Karpas-422 (cell line): ENCODE results near the gene DNAJB7. TPM values are rescaled to one million over a fixed set of nuclear protein-coding genes. Genes with fewer than 3 reads are reported as not detected.

Experiments used
- DNase-seq: peaks from one replicate; pipeline ENCODE4 v3.0.0-alpha.2; 2015
- H2AFZ ChIP-seq: fragments of 200-600 bp; sonication (generic); 2 replicates; pipeline ENCODE4 v1.6.1; 2014; ENCODE audit warnings: antibody characterized with exemption, low read length, mixed read lengths
- H3K27ac ChIP-seq: fragments of 200-600 bp; sonication (generic); 2 replicates; pipeline ENCODE4 v1.5.1; 2014; ENCODE audit warnings: mild to moderate bottlenecking, low read length, moderate library complexity
- H3K27me3 ChIP-seq: fragments of 200-600 bp; sonication (generic); 2 replicates; pipeline ENCODE4 v1.6.1; 2014; ENCODE audit warnings: low read length, mixed read lengths
- H3K36me3 ChIP-seq: fragments of 200-600 bp; sonication (generic); 2 replicates; pipeline ENCODE4 v1.6.1; 2014; ENCODE audit warnings: low read length, mixed read lengths; ENCODE audit not compliant: insufficient read depth
- H3K4me1 ChIP-seq: fragments of 200-600 bp; sonication (generic); 2 replicates; pipeline ENCODE4 v1.6.1; 2014; ENCODE audit warnings: mild to moderate bottlenecking, low read length, mixed read lengths
- H3K4me2 ChIP-seq: fragments of 200-600 bp; sonication (generic); 2 replicates; pipeline ENCODE4 v1.6.1; 2014; ENCODE audit warnings: low read length, low read depth, mild to moderate bottlenecking; ENCODE audit not compliant: poor library complexity, severe bottlenecking
- H3K4me3 ChIP-seq: fragments of 200-600 bp; sonication (generic); 2 replicates; pipeline ENCODE4 v1.5.1; 2014; ENCODE audit warnings: mild to moderate bottlenecking, antibody characterized with exemption, low read length, mixed read lengths
- H3K79me2 ChIP-seq: fragments of 200-600 bp; sonication (generic); 2 replicates; pipeline ENCODE4 v1.6.1; 2014; ENCODE audit warnings: mild to moderate bottlenecking, low read length, mixed read lengths
- H3K9ac ChIP-seq: fragments of 200-600 bp; sonication (generic); 2 replicates; pipeline ENCODE4 v1.6.0; 2014; ENCODE audit warnings: low read length
- H3K9me2 ChIP-seq: fragments of 200-600 bp; sonication (generic), shearing (Covaris generic); replicated peaks from 2 replicates; pipeline ENCODE4 v1.6.0; 2014; ENCODE audit warnings: mild to moderate bottlenecking, low read length, moderate library complexity; ENCODE audit not compliant: insufficient read depth
- H3K9me3 ChIP-seq: fragments of 300-700, 200-600 bp; sonication (generic); 2 replicates; pipeline ENCODE4 v1.6.1; 2014; ENCODE audit warnings: low read length, mixed read lengths
- H4K20me1 ChIP-seq: fragments of 200-600 bp; sonication (generic); 2 replicates; pipeline ENCODE4 v1.6.1; 2014; ENCODE audit warnings: mild to moderate bottlenecking, antibody characterized with exemption, low read length, low read depth; ENCODE audit not compliant: insufficient read depth
- total RNA-seq: library from RNA; depleted of rRNA; stranded (reverse); fragments of >200 nt; shearing (Covaris generic); gene quantifications from 2 replicates; pipeline ENCODE4 v1.2.3, GENCODE V29; 2014; ENCODE audit warnings: low replicate concordance; rRNA removed

Gene DNAJB7
- not detected in 2 replicates for total RNA-seq

DNA sequence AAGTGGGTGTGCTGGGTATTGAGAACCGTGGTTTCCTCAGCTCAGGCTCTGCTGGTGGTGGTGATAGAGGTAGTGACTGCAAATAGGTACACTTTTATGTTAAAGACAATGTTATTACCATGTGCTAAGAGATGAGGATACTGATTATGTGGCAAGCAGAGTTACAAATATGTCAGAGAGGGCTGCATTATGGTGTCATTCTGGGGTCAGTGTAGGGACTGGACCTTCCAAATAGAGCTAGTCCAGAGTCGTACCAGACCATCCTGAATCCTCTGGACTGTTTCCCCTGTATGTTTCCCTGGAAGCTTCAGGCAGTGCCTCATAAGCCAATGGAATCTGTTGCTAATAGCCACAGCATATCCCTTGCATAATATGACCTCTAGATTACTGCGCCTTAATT lies at the start of gene DNAJB7:
DNAJB7 (minus strand) TSS at position 101 of the 400 bp plus-strand sequence. CDS start 119 bp downstream, outside the sequence.
- Histone ChIP-seq H3K27ac (no peak within 1 kb of the TSS), H3K9me3 (no peaks in the 10 kb centered on the region), H2AFZ (no peak within 1 kb of the TSS), H3K27me3 (no peaks in the 10 kb centered on the region), H3K9ac (no peak within 1 kb of the TSS), H4K20me1 (no peaks in the 10 kb centered on the region), H3K4me3 (no peak within 1 kb of the TSS), H3K36me3 (no peaks in the 10 kb centered on the region), H3K4me1 (peaks cover 32% of the 10 kb centered on the region), H3K4me2 (no peak within 1 kb of the TSS), H3K9me2 (no peaks in the 10 kb centered on the region), H3K79me2 (peaks cover 91% of the 10 kb centered on the region)
- DNase-seq: no peak

- no peak overlapping the region for H3K9ac ChIP-seq
- no peaks in the 10 kb centered on the region for H3K36me3 ChIP-seq
- H3K4me1 ChIP-seq: no peaks in the 10 kb centered on the region
- H3K27ac ChIP-seq: no peak overlapping the region
- no peaks in the 10 kb centered on the region for H3K9me3 ChIP-seq
- H3K4me2 ChIP-seq: no peak overlapping the region
- H3K4me3 ChIP-seq: no peak overlapping the region
- H3K27me3 ChIP-seq: no peaks in the 10 kb centered on the region
- no peaks in the 10 kb centered on the region for H3K79me2 ChIP-seq
- H4K20me1 ChIP-seq: no peaks in the 10 kb centered on the region
- no peaks in the 10 kb centered on the region for H3K9me2 ChIP-seq
- no peak for DNase-seq
- no peak overlapping the region for H2AFZ ChIP-seq
Observed at GRCh38 chr22:40908895-40909294, 47.0 kb upstream of the DNAJB7 start.

DNA sequence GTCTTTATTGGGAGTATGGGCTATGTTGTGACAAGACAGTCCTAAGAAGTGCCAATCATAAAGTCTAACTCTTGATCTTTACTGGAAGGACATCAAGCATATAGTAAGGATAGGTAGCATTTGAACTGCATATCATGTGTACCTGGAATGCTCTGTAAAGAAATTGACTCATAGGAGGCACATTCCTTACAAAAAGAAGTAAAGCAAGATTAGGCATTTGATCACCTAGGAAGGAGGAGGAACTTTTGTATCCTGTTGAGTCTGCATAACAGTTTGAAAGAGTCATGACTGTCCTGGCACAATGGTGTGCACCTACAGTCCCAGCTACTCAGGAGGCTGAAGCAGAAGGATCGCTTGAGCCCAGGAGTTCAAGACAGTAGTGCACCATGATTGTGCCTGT lies 42.2 kb upstream of the DNAJB7 start:
- Histone ChIP-seq H3K4me3 (no peak overlapping the region), H3K4me1 (no peaks in the 10 kb centered on the region), H3K4me2 (no peak overlapping the region), H3K9ac (no peak overlapping the region), H3K27ac (no peak overlapping the region), H3K79me2 (no peaks in the 10 kb centered on the region), H3K36me3 (no peaks in the 10 kb centered on the region), H3K9me3 (no peaks in the 10 kb centered on the region), H3K9me2 (no peaks in the 10 kb centered on the region), H3K27me3 (no peaks in the 10 kb centered on the region), H2AFZ (no peak overlapping the region), H4K20me1 (no peaks in the 10 kb centered on the region)
- no peak for DNase-seq

GRCh38 chr22:40898850-40899357 lies 37.0 kb upstream of the DNAJB7 start:
- H4K20me1 ChIP-seq: no peaks in the 10 kb centered on the region
- H3K9me2 ChIP-seq: no peaks in the 10 kb centered on the region
- H3K4me2 ChIP-seq: peak overlapping the region; percentile 52
- H2AFZ ChIP-seq: no peak overlapping the region; the same call in 1 of the 2 replicates
- no peaks in the 10 kb centered on the region for H3K27me3 ChIP-seq
- H3K79me2 ChIP-seq: no peaks in the 10 kb centered on the region
- H3K9me3 ChIP-seq: no peaks in the 10 kb centered on the region
- H3K9ac ChIP-seq: peak overlapping the region; percentile 23; the same call in 1 of the 2 replicates
- H3K36me3 ChIP-seq: no peaks in the 10 kb centered on the region
- H3K4me3 ChIP-seq: peak overlapping the region; percentile 27; the same call in 1 of the 2 replicates
- H3K4me1 ChIP-seq: peaks cover 7% of the 10 kb centered on the region
- H3K27ac ChIP-seq: peak overlapping the region; percentile 4; the same call in 1 of the 2 replicates
- DNase-seq: peak; percentile 89

DNA sequence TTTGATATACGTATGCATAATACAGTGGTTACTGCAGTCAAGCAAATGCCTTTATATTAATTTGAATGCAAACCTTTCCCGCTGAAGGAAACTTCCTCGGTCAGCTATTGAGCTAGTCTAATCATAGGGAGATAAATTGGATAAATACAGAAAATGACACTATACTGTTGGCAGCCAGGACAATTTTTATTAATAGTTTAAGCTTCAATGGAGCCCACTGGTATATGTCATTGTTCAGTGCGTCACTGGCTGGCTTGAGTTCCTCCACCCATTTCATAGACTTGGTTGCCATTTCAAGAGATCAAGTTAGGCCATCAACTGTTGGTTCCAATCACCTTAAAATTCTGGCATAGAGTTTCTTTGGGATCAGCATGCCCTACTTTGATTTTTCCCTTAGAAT lies 32.5 kb upstream of the DNAJB7 start:
- no peak overlapping the region for H2AFZ ChIP-seq
- no peak overlapping the region for H3K4me2 ChIP-seq
- no peak overlapping the region for H3K27ac ChIP-seq
- no peaks in the 10 kb centered on the region for H4K20me1 ChIP-seq
- H3K9me2 ChIP-seq: no peaks in the 10 kb centered on the region
- peaks cover 7% of the 10 kb centered on the region for H3K4me1 ChIP-seq
- H3K9me3 ChIP-seq: no peaks in the 10 kb centered on the region
- no peak overlapping the region for H3K4me3 ChIP-seq
- no peaks in the 10 kb centered on the region for H3K79me2 ChIP-seq
- no peak for DNase-seq
- H3K9ac ChIP-seq: no peak overlapping the region
- H3K36me3 ChIP-seq: no peaks in the 10 kb centered on the region
- H3K27me3 ChIP-seq: no peaks in the 10 kb centered on the region

DNA sequence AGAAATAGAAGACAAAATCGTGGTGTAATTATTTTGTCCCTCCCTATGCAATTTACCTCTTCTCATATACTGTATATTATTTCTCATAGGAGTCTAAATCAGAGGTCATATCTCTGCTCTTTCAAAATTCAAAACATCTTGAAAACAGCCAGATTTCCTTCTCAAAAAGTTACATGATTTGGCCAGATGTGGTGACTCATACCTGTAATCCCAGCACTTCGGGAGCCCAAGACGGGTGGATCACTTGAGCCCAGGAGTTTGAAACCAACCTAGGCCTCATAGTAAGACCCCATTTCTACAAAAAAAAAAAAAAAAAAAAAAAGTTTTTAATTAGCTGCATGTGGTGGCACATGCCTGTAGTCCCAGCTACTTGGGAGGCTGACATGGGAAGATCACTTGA lies 29.0 kb upstream of the DNAJB7 start:
- no peak overlapping the region for H3K4me3 ChIP-seq
- H3K4me2 ChIP-seq: no peak overlapping the region
- peaks cover 14% of the 10 kb centered on the region; the same call in 1 of the 2 replicates for H3K36me3 ChIP-seq
- no peak for DNase-seq
- no peaks in the 10 kb centered on the region for H3K79me2 ChIP-seq
- no peak overlapping the region for H3K9ac ChIP-seq
- no peak overlapping the region for H2AFZ ChIP-seq
- no peaks in the 10 kb centered on the region for H3K9me2 ChIP-seq
- no peaks in the 10 kb centered on the region for H3K9me3 ChIP-seq
- H3K27me3 ChIP-seq: no peaks in the 10 kb centered on the region
- H4K20me1 ChIP-seq: no peaks in the 10 kb centered on the region
- H3K27ac ChIP-seq: no peak overlapping the region
- no peaks in the 10 kb centered on the region for H3K4me1 ChIP-seq

GRCh38 chr22:40889116-40889515 lies 27.2 kb upstream of the DNAJB7 start:
- Histone ChIP-seq H3K9me3 (no peaks in the 10 kb centered on the region), H4K20me1 (no peaks in the 10 kb centered on the region), H3K79me2 (no peaks in the 10 kb centered on the region), H3K27me3 (no peaks in the 10 kb centered on the region), H3K4me2 (no peak overlapping the region), H3K9ac (no peak overlapping the region), H3K4me1 (no peaks in the 10 kb centered on the region), H3K36me3 (peaks cover 14% of the 10 kb centered on the region; the same call in 1 of the 2 replicates), H3K4me3 (no peak overlapping the region), H2AFZ (no peak overlapping the region), H3K9me2 (no peaks in the 10 kb centered on the region), H3K27ac (no peak overlapping the region)
- no peak for DNase-seq

DNA sequence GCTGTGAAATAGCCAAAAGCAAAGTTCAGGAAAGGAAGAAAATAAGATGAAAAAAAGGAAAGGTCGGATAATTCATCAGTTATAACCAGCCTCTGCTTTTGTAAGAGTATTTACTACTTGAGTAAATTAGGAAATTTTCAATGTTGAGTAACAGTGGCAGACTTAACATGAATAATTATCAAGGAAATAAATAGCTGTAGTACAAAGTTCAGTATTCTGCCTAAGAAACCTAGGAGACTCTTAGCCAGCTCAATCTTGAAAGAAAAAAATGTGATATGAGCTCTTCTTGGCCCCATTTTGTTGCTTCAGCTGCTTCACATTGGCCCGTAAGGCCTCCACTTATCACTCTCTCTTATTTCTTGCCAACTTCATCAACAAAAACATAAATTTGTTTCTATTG lies 17.0 kb upstream of the DNAJB7 start:
- H3K9me2 ChIP-seq: no peaks in the 10 kb centered on the region
- H3K36me3 ChIP-seq: peaks cover 4% of the 10 kb centered on the region; the same call in 1 of the 2 replicates
- H3K9ac ChIP-seq: no peak overlapping the region
- H3K4me1 ChIP-seq: no peaks in the 10 kb centered on the region
- no peaks in the 10 kb centered on the region for H3K27me3 ChIP-seq
- no peaks in the 10 kb centered on the region for H3K79me2 ChIP-seq
- no peak overlapping the region for H3K4me3 ChIP-seq
- H3K4me2 ChIP-seq: no peak overlapping the region
- H3K27ac ChIP-seq: no peak overlapping the region
- no peaks in the 10 kb centered on the region for H4K20me1 ChIP-seq
- H3K9me3 ChIP-seq: no peaks in the 10 kb centered on the region
- no peak for DNase-seq
- no peak overlapping the region for H2AFZ ChIP-seq
